Endometrium (tissue), 2 donors: ENCODE measurements around the gene PRR29.
"Not testable (repeated sequence)": the region's sequence is repeated elsewhere in the genome, so short reads cannot be mapped to it uniquely, and the experiment has no call there.

Experiments used
- FAIRE-seq: peaks from 2 replicates; lab custom pipeline; 2012; peaks lifted over from hg19 to GRCh38; lab: Jason Lieb, UNC
- donor health status: control.
- donor health status: control.

PRR29 gene

GRCh38 chr17:63974594-63975192, 23.5 kb upstream of the PRR29 start:
- no peak for FAIRE-seq

DNA sequence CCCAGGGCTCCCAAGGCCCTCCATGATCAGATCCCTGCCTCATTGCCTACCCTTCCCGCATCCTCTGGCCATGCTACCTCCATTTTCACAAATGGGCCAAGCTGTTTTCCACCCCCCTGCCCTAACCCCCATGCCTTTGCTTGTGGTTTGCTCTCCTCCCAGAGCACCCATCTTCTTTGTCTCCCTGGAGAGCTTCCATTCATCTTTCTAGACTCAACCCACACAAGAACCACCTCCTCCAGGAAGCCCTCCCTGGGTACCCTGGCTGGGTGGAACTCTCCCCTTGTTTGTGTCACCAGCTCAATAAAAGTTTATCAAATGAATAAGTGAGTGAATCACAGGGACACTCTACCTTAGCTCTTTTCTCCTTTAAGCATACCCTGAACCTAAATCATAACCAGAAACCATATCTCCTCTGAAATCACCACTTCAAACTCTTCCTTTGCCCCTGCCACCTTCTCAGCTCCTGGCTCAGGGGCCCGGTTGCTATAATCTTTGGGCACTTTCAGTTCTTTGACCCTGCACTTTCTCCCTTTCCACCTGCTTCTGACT, 22.5 kb upstream of the PRR29 start:
- FAIRE-seq = no peak

DNA sequence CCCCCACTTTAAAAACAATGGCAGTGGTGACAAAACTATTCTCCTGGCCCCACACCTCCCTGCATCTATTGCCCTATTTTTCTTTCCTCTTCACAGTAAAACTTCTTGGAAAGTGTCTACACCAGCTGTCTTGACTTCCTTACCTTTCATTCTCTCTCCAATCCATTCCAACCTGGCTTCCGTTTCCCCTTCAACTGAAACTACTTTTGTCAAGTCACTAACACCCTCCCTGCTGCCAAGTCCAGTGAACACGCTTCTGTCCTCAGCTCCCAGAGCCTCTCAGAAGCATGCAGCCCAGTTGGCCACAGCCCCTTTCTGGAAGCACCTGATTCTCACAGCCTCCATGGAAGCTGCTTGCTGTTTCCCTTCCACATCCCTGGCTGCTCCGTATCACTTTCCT, 21.4 kb upstream of the PRR29 start:
- no peak for FAIRE-seq

DNA sequence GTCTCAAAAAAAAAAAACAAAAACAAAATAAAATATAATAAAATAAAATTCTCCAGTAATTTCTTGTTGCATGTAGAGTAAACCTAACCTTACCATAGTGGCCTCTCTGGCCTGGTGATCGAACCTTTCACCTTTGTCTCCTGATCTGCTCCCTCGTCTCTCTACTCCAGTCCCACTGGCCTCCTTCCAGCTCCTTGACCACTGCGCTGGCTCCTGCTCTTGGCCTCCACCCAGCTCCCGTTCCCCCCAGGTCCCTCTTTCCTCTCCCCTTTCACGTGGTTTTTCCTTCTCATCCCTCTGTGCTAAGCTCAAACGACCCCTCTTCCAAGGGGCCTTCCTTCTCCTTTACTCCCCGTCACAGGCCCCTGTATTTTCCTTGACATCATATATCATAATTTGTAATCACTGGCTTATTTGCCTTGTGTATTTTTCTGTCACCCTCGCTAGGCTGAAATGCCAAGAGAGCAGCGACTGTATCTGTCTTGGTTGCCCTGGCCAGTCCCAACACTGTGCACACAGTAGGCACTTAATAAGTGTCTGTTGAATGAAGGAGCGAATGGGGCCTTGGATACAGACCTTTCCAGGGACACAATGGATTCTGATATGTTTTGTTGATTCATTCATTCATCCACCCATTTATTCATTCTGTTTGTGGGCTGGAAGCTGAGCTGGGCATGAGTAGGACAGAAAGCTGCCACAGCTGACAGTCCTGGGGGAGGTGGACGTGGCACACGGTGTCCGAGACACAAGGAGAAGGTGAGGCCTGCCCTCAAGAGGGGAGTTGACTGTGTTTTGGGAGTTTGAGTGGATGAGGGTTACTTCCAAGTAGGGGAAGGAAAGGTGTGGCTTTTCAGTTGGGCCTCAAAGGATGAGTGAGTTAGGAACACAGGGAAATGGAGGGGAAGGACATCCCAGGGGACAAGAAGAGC, 19.6 kb upstream of the PRR29 start:
- FAIRE-seq = no peak

- not testable (repeated sequence) for FAIRE-seq
Observed at GRCh38 chr17:63982641-63983040, 15.5 kb upstream of the PRR29 start.

DNA sequence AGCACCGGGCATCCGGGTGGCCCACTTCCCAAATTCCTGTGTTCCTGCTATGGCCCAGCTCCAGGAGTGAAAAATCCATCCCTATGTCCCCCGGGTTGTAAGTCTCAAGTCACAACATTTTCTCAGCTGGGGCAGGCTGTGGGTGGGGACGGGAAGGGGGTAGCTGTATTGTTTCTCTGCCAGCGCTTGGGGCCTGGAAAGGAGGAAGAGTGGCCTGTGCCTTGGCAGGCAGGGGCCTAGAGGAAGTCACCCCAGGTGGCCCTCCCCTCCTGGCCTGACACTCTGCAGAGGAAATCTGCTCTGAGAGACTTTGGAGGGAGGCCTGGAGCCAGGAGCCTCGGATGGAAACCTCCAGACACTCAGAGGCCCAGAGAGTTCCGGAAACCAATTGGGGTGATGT, 14.8 kb upstream of the PRR29 start:
- FAIRE-seq = no peak

- no peak for FAIRE-seq
Observed at GRCh38 chr17:63984236-63984635, 13.9 kb upstream of the PRR29 start.

DNA sequence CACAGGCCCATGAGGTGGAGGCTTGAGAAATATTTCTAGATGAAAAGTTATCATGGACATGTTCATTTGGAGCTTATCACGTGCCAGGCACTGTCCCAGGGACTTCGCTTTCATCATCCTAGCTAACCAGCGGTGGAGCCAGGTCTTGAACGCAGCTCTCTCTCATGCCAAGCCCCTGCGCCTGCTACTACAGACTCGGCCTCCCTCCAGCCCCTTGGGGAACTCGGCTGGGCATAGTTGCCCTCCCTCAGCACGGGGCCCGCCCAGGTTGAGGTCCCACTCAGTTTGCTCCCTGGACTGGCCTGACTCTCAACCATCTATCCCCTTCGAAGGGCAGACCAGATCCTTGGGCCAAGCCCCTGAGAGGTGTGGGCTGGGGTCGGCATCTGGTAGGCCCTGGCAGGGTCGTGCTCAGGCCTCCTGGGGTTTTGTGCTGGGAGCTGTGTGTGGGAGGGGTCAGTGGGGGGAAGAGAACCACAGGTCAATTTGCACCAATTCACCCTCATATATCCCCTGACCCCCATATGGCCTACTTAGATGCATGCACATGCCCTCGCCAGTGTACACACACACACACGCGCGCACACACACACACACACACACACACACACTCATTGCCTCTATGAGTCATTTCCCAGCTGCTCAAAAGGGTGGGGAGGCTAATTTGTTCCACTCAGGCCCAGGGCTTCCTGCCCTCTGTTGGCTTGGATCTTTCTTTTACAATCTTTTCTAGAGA, 13.3 kb upstream of the PRR29 start:
- no peak for FAIRE-seq

GRCh38 chr17:63985387-63986140, 12.6 kb upstream of the PRR29 start:
- FAIRE-seq = no peak

DNA sequence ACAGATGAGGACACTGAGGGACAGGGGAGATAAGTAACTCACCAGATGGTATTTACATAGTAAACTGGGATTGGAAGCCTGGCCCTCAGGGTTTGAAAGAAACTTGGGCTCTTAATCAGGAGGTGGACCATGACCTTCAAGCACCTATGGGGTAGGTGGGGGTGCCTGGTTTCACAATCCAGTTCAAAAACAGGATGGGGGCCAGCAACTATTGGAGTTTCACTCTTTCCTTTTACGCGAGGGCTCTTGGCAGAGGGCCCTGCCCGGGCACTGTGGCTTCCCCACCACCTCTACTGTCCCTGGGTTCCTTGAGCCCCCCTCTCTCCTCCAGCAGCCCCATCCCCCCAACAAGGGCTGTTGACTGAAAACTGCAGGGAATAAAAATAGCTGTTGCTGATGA, 11.3 kb upstream of the PRR29 start:
- no peak for FAIRE-seq

- FAIRE-seq = no peak
Observed at GRCh38 chr17:63987221-63988126, 10.7 kb upstream of the PRR29 start.

DNA sequence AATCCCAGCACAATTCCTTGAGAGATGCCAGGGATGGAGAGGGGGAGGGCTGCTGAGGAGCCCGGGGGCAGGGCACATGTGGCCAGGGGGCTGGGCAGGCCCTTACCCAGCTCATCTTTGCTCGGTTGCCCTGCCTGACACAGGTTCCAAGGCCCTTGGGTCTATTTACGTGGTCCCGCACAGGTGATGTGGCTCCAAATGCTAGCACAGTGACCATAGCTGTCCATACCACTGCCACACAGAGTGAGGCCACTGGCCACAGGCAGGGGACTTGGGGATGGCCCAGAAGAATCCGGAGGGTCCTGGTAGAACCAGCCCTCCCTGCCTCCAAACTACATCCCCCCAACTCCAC, 10.0 kb upstream of the PRR29 start:
- no peak for FAIRE-seq

GRCh38 chr17:63988741-63989621, 9.2 kb upstream of the PRR29 start:
- no peak for FAIRE-seq

GRCh38 chr17:63989622-63990345, 8.4 kb upstream of the PRR29 start:
- no peak for FAIRE-seq

DNA sequence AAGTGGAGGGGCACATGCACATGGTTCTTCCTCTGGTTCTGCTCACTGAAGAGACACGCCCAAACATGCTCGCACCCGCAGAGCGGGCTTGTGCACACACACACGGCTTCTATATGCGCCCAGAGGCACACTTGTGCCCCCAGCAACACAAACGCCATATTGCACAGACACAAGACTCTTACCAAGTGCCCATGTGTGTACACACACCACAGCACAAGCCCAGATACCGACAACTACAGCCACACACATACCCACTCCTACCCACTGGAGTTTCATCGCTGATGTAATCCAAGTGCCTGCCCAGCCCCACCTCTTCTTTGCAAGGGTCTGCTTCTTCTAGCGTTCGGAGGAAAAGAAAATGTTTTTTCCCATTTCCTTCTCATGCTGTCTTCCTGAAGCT, 6.5 kb upstream of the PRR29 start:
- no peak for FAIRE-seq

- no peak for FAIRE-seq
Observed at GRCh38 chr17:63993368-63993985, 4.7 kb upstream of the PRR29 start.

- FAIRE-seq = no peak
Observed at GRCh38 chr17:63995626-63996025, 2.5 kb upstream of the PRR29 start.

DNA sequence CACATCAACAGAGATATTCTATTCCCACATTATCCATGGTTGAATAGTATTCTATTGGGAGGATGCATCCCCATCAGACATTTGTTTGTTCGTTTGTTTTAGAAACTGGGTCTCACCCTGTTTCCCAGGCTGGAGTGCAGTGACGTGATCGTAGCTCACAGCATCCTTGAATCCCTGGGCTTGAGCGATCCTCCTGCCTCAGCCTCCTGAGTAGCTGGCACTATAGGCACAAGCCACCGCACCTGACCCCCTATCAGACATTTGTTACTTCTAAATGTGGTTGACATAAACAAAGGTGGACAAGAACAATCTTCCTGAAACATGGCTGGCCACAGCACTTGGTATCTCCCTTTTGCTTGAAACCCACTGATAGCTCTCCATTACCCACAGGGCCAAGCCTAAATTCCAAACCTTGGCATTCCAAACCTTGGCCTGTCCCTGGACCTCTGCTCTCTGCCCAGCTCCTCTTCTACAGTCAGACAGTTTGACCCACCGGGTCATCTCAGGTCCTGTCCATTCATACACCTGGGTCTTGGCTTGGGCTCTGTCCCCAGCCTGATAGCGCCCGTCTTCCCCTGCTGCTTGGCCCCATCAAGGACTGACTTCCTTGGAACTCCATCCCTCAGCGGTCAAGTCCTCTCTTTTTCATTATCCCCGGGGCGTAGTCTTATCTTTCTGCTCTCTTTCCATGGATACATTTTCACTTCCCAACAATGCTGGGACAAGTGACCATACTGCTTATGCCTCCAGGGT, 1.5 kb upstream of the PRR29 start:
- FAIRE-seq = no peak
